ENCODE measurements around the gene SGMS1.

GRCh38 chr10:50604049-50604640 is 19.6 kb downstream of the SGMS1 start:
- TF ChIP-seq CTCF (IDR thresholded peaks at IDR 0.05) (no peak), POLR2A (IDR thresholded peaks at IDR 0.05) (no peak), POLR2AphosphoS5 (IDR thresholded peaks at IDR 0.05) (no peak)
